Right ventricle myocardium superior (tissue), 1 donor: ENCODE results near the gene NPTN. TPM values are rescaled to one million over a fixed set of nuclear protein-coding genes. Genes with fewer than 3 reads are reported as not detected.
"Not testable (repeated sequence)": the region's sequence is repeated elsewhere in the genome, so short reads cannot be mapped to it uniquely, and the experiment has no call there.

Experiments used
- ATAC-seq: fragments of 200-7000 bp; cut with Tn5 transposase; one replicate; pipeline ENCODE4 v1.9.1; 2020; ENCODE audit warnings: mild to moderate bottlenecking; ENCODE audit not compliant: poor library complexity
- DNase-seq: peaks from one replicate; pipeline ENCODE4 v3.0.0-alpha.2; 2020
- intact Hi-C: fragments of 100-400 bp; cut with DNase I; formaldehyde crosslinking; loops from one replicate; pipeline ENCODE4 v1.11.2; 2022
- total RNA-seq: library from RNA; stranded (reverse); fragmentation: NEBNext Ultra II Directional; extraction: Animal tissue kit (Norgen Biotek cat#: 25700); gene quantifications from one replicate; pipeline ENCODE4 v1.2.1, GENCODE V29; 2021
- donor health status: DM: no; HTN: yes; CAD: no; lungs with severe emphysema.

The NPTN gene
- total RNA-seq, 1 donor from 2014 or later, result 188 TPM

GRCh38 chr15:73584699-73585420 lies 48.3 kb downstream of the NPTN start:
- intact Hi-C loops, result no loop called here
- ATAC-seq, result no peak
- no peak for DNase-seq

GRCh38 chr15:73583544-73583943 lies 49.6 kb downstream of the NPTN start:
- ATAC-seq, result no peak
- intact Hi-C loops, result no loop called here
- DNase-seq, result no peak

GRCh38 chr15:73582851-73583379 lies 50.3 kb downstream of the NPTN start:
- intact Hi-C loops, result no loop called here
- ATAC-seq, result no peak
- no peak for DNase-seq

- intact Hi-C loops, result no loop called here
- ATAC-seq (no peak), DNase-seq (no peak)
These were observed 55.2 kb downstream of the NPTN start for GRCh38 chr15:73578026-73578425.

GRCh38 chr15:73577593-73577992 lies 55.6 kb downstream of the NPTN start:
- ATAC-seq, intact Hi-C loops, DNase-seq: not testable (repeated sequence)

GRCh38 chr15:73575636-73576247 lies 57.4 kb downstream of the NPTN start:
- intact Hi-C loops, result no loop called here
- ATAC-seq (peak; percentile 94), DNase-seq (peak; percentile 72)

GRCh38 chr15:73573572-73573971 lies 59.6 kb downstream of the NPTN start:
- no peak for DNase-seq
- intact Hi-C loops, result no loop called here
- peak; percentile 5 for ATAC-seq

GRCh38 chr15:73573037-73573436 lies 60.2 kb downstream of the NPTN start:
- no peak for ATAC-seq

GRCh38 chr15:73572296-73572695 lies 60.9 kb downstream of the NPTN start:
- intact Hi-C loops, result no loop called here
- no peak for DNase-seq
- no peak for ATAC-seq

More at GRCh38 chr15:73573037-73573436, 60.2 kb downstream of the NPTN start:
- intact Hi-C loops, result no loop called here
- no peak for DNase-seq

- ATAC-seq (no peak), DNase-seq (no peak)
- intact Hi-C loops, result no loop called here
These were observed 61.8 kb downstream of the NPTN start for GRCh38 chr15:73571346-73571745.

GRCh38 chr15:73570355-73571032 lies 62.7 kb downstream of the NPTN start:
- intact Hi-C loops, result no loop called here
- ATAC-seq, result no peak

GRCh38 chr15:73569361-73569760 lies 63.8 kb downstream of the NPTN start:
- no peak for DNase-seq
- ATAC-seq, result no peak
- intact Hi-C loops, result no loop called here

More at GRCh38 chr15:73570355-73571032, 62.7 kb downstream of the NPTN start:
- no peak for DNase-seq

GRCh38 chr15:73568564-73569280 lies 64.5 kb downstream of the NPTN start:
- ATAC-seq (no peak), DNase-seq (no peak)
- intact Hi-C loops, result no loop called here

GRCh38 chr15:73567020-73567419 lies 66.2 kb downstream of the NPTN start:
- DNase-seq (no peak), ATAC-seq (no peak)
- intact Hi-C loops, result no loop called here

GRCh38 chr15:73564255-73564654 lies 68.9 kb downstream of the NPTN start:
- DNase-seq, result no peak
- intact Hi-C loops, result loop anchor here (5.0 kb wide), 1 partner anchor 138 kb away; no protein-coding TSS in a partner anchor
- ATAC-seq, result peak; percentile 27

- intact Hi-C loops, result loop anchor here (5.0 kb wide), 1 partner anchor 142 kb away; no protein-coding TSS in a partner anchor
- DNase-seq (no peak), ATAC-seq (peak; percentile 58)
These were observed 72.6 kb downstream of the NPTN start for GRCh38 chr15:73560501-73561117.

GRCh38 chr15:73558529-73558928 lies 74.7 kb downstream of the NPTN start:
- ATAC-seq, result no peak
- no peak for DNase-seq
- intact Hi-C loops, result no loop called here

- DNase-seq (no peak), ATAC-seq (no peak)
- intact Hi-C loops, result no loop called here
These were observed 78.1 kb downstream of the NPTN start for GRCh38 chr15:73555080-73555479.
